Left renal cortex interstitium (tissue), 4 donors: ENCODE results near the gene ATP2A1. TPM values are rescaled to one million over a fixed set of nuclear protein-coding genes. Genes with fewer than 3 reads are reported as not detected.
"Not testable (repeated sequence)": the region's sequence is repeated elsewhere in the genome, so short reads cannot be mapped to it uniquely, and the experiment has no call there.

Experiments used
- DNase-seq, 4 donors: peaks; one replicate each; pipeline ENCODE4 v3.0.0-alpha.2; 2013; ENCODE audit warnings: low read depth in 4 of 4, low spot score in 2 of 4, missing footprints in 1 of 4
- polyA plus RNA-seq, 4 donors: library from polyadenylated mRNA; unstranded; fragments of 120-200 nt; gene quantifications; one replicate each; pipeline ENCODE4 v1.2.1, GENCODE V29; 2013; ENCODE audit not compliant: insufficient read length in 4 of 4

The ATP2A1 gene
- polyA plus RNA-seq, 4 donors: 2.6 to 8.1 (median 4.7) TPM

- DNase-seq: no peak
Measured at GRCh38 chr16:28880589-28880915, 2.3 kb downstream of the ATP2A1 start.

- no peak for DNase-seq
Measured at GRCh38 chr16:28880955-28881354, 2.7 kb downstream of the ATP2A1 start.

- DNase-seq: not testable (repeated sequence)
Measured at GRCh38 chr16:28881565-28881964, 3.3 kb downstream of the ATP2A1 start.

DNA sequence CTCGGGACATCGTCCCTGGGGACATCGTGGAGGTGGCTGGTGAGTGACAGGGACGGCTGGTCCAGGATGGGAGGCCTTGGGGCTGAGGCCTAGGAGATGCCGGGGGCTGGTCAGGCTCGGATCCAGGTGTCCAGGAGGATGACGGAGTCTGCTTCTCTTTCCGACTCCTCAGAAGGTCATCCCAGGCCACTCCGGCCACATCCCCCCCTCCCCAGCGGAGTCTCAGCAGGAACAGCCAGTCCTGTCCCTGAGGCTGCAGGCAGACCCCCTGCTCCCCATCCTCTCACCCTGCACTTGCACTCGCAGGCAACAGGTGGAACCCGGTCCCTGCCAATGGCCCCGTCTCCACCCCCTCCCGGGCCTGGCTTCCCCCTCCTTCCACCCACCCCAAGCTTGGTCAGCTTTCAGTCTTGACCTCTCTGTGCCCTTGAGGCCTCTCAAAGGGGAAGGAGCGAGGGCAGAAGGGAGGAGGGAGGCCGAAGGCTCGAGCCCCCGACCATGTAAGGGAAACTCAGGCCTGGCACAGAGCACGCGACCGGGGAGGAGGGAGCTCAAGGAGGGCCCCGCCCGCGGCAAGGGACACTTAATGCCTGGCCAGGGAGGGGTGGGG is 4.4 kb downstream of the ATP2A1 start:
- no peak for DNase-seq

- DNase-seq: no peak
Measured at GRCh38 chr16:28883221-28883996, 5.1 kb downstream of the ATP2A1 start.

DNA sequence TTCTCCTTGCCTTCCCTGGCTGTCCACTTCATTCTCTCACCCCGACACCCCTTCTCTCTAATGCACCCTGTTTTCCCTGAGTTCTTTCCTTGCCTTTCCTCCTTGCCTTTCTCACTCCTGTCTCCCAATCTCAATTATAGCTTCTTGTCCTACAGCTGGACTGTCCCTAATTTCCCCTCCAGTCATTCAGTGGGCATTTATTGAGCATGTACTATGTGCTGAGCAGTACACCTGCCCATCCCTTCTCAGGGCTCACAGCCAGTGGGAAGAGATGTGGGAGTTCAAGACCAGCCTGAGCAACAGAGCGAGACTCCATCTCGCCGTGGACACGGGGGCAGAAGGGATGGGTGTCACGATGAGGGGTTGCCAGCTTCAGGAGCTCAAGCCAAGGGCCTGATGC is 5.8 kb downstream of the ATP2A1 start:
- DNase-seq: no peak

GRCh38 chr16:28886945-28887344 is 8.7 kb downstream of the ATP2A1 start:
- DNase-seq: no peak

- DNase-seq: not testable (repeated sequence)
Measured at GRCh38 chr16:28890355-28890754, 12.1 kb downstream of the ATP2A1 start.

DNA sequence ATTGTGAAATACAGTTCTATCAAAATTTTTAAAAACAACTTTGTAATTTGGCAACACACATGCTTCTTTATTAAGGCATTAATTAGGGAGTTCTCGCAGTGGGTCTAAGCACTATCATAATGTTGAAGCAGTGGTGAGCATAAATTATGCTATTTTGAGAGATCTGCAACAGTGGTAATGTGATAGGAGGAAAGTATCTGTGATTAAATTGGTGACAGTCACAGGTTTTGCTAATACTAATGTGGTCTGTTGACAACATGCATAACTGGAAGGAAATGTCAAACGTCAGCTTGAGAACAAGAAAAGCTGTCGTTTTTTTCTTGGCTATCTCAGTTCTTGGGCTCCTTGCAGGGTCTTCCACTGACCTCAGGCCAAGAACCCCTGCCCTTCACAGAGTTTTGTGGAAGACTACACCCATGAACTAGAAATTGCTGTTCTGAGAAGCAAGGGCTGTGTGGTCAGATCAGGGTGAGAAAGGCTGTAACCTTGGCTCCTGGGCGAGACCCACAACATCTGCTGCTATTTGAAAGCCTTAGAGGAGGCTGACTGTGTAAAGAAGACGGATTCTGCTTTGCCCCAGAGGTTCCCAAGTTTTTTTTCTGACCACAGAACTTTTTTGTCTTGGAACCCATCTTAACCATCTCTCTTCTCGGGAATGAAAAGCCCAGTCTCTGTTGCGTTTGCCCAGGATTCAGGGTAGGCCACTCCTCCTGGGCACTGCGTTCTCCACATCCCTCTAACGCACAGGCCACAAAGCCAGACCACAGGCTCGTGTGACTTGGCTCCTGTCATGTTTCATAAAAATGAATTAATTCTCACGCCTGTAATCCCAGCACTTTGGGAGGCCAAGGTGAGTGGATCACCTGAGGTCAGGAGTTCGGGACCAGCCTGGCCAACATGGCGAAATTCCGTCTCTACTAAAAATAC is 13.9 kb downstream of the ATP2A1 start:
- no peak for DNase-seq

- DNase-seq: no peak
Measured at GRCh38 chr16:28893291-28893690, 15.0 kb downstream of the ATP2A1 start.

DNA sequence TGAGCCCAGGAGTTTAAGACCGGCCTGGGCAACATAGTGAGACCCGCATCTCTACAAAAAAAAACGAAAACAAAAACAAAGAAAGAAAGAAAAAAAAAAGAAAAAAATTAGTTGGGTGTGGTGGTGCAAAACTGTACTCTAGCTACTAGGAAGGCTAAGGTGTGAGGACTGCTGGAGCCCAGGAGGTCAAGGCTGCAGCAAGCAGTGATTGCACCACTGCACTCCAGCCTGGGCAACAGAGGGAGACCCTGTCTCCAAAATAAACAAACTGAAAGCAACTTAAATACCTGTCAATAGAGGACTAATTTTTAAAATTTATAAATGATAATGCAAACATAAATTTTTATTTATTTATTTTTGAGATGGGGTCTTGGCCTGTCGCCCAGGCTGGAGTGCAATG is 17.3 kb downstream of the ATP2A1 start:
- DNase-seq: no peak

DNA sequence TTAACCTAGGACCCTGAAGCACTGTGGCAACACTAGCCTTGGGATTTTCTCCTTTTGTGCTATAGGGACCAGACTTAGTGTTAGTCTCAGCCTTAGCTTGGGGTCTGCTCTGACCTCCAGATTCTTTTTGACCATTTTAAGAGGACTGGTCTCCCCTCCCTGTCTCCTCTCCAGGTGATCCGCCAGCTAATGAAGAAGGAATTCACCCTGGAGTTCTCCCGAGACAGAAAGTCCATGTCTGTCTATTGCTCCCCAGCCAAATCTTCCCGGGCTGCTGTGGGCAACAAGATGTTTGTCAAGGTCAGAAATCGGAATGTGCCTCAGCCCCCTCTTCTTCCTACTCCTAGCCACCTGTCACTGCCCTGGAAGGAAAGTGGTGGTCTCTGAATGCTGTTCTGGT is 19.5 kb downstream of the ATP2A1 start:
- no peak for DNase-seq

GRCh38 chr16:28898266-28898665 is 20.0 kb downstream of the ATP2A1 start:
- no peak for DNase-seq

- DNase-seq: no peak
Measured at GRCh38 chr16:28898942-28899341, 20.7 kb downstream of the ATP2A1 start.

- DNase-seq: no peak
Measured at GRCh38 chr16:28899882-28900590, 21.7 kb downstream of the ATP2A1 start.

DNA sequence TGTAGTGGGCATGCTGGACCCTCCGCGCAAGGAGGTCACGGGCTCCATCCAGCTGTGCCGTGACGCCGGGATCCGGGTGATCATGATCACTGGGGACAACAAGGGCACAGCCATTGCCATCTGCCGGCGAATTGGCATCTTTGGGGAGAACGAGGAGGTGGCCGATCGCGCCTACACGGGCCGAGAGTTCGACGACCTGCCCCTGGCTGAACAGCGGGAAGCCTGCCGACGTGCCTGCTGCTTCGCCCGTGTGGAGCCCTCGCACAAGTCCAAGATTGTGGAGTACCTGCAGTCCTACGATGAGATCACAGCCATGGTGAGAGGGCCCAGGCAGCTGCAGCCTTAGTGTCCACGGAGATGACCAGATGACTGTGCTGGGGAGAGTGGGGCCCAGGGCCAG is 22.3 kb downstream of the ATP2A1 start:
- DNase-seq: no peak

DNA sequence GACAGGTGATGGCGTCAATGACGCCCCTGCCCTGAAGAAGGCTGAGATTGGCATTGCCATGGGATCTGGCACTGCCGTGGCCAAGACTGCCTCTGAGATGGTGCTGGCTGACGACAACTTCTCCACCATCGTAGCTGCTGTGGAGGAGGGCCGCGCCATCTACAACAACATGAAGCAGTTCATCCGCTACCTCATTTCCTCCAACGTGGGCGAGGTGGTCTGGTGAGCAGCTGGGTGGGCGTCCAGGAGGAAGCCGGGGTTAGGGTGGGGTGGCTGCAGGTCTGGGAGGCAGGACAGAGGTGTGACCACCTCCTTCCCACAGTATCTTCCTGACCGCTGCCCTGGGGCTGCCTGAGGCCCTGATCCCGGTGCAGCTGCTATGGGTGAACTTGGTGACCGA is 23.6 kb downstream of the ATP2A1 start:
- no peak for DNase-seq

- no peak for DNase-seq
Measured at GRCh38 chr16:28902909-28903308, 24.6 kb downstream of the ATP2A1 start.

- DNase-seq: no peak
Measured at GRCh38 chr16:28903344-28904042, 25.2 kb downstream of the ATP2A1 start.

DNA sequence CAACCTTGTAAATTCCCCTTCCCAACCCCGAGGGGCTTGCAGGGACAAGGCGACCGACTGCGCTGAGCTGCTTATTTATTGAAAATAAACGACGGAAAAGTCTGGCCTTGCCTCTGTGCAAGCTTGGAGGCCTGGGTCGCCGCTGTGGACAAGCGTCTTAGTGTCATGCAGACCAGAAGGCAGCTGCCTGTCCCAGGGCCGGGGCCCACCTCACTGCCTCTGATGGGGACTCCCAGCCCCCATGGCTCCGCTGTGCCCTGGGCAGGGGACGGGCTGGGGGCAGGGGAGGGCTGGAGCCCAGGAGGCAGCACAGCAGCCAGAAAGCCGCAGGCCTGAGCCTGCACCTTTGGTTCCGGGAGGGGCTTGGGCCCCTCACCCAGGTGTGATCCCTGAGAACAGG is 26.1 kb downstream of the ATP2A1 start:
- no peak for DNase-seq
